ENCODE measurements around the gene PFKM. TPM values are rescaled to one million over a fixed set of nuclear protein-coding genes. Genes with fewer than 3 reads are reported as not detected.
A peak's percentile ranks its signal among the peaks of the same experiment; 100 is the strongest.

The PFKM gene
- total RNA-seq, 1 experiment from 2014 or later, result 92.4 TPM

DNA sequence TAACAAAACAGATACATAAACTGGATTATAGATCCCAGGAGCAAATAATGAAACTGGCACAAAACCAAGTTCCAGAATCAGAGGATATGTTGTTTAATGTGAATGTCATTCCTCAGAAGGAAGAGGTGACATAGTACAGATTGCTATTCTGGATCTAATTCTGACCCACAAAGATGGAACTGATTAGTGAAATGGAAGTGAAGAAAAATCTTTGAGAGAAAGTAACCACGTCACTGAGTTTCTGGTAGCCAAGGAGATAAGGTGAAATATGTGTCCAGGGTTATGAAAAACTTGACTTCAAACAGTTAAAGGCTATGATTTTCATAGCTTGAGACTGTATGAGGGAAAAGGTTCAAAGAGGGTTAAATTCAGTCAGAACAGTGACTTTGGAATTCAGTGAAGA lies 75.6 kb downstream of the PFKM start:
- H4K20me1 ChIP-seq (ENCODE audit: control insufficient read depth, insufficient read depth, insufficient read length), result no peaks in the 10 kb centered on the region
- no peaks in the 10 kb centered on the region; the same call in 1 of the 2 replicates for H3K27me3 ChIP-seq (ENCODE audit: insufficient read depth, low read length)
- Mint-ChIP-seq H3K9me3 (no peaks in the 10 kb centered on the region), H3K27me3 (ENCODE audit: low read depth) (peaks cover 73% of the 10 kb centered on the region), H3K4me1 (peaks cover 9 to 13% of the 10 kb centered on the region in 2 experiments; a peak in 3 of 4 replicates), H3K36me3 (ENCODE audit: insufficient read depth in 1 of 3, low read depth in 3 of 3) (no peaks in the 10 kb centered on the region), H3K27ac (no peak overlapping the region), H3K4me3 (no peak overlapping the region)
- H2BK5ac ChIP-seq (ENCODE audit: insufficient read length, low read length), result no peak overlapping the region
- no peak for DNase-seq
- no CpG with 5 or more reads among the region's 1 CpG for WGBS (ENCODE audit: extremely low coverage, insufficient read length, low lambda C conversion rate)
- no peak overlapping the region for H4K91ac ChIP-seq (ENCODE audit: insufficient read length, low read depth, low read length)
- H3K27ac ChIP-seq (ENCODE audit: insufficient read length, low read depth, low read length), result no peak overlapping the region
- H3K4me2 ChIP-seq (ENCODE audit: insufficient read depth, insufficient read length, low read length), result no peak overlapping the region
- H2BK20ac ChIP-seq (ENCODE audit: low read depth, low read length, poor library complexity, severe bottlenecking), result no peak overlapping the region
- TF ChIP-seq, protein P1, sequence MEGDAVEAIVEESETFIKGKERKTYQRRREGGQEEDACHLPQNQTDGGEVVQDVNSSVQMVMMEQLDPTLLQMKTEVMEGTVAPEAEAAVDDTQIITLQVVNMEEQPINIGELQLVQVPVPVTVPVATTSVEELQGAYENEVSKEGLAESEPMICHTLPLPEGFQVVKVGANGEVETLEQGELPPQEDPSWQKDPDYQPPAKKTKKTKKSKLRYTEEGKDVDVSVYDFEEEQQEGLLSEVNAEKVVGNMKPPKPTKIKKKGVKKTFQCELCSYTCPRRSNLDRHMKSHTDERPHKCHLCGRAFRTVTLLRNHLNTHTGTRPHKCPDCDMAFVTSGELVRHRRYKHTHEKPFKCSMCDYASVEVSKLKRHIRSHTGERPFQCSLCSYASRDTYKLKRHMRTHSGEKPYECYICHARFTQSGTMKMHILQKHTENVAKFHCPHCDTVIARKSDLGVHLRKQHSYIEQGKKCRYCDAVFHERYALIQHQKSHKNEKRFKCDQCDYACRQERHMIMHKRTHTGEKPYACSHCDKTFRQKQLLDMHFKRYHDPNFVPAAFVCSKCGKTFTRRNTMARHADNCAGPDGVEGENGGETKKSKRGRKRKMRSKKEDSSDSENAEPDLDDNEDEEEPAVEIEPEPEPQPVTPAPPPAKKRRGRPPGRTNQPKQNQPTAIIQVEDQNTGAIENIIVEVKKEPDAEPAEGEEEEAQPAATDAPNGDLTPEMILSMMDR (conservative IDR thresholded peaks at IDR 0.05), result no peak
- no peak overlapping the region for H2BK15ac ChIP-seq (ENCODE audit: low read depth, low read length)
- H3K9me3 ChIP-seq (ENCODE audit: control insufficient read depth, low read depth, low read length), result no peaks in the 10 kb centered on the region
- H2AFZ ChIP-seq (ENCODE audit: low read length), result no peak overlapping the region
- H3K9ac ChIP-seq (ENCODE audit: extremely low read depth, insufficient read length, low read length), result no peak overlapping the region
- H3K79me2 ChIP-seq (ENCODE audit: insufficient read depth, low read length), result no peaks in the 10 kb centered on the region
- H4K8ac ChIP-seq (replicated peaks; ENCODE audit: insufficient read length, low read depth, low read length), result no peak overlapping the region
- H2BK12ac ChIP-seq (ENCODE audit: insufficient read length, low read depth, low read length), result no peak overlapping the region
- no peak overlapping the region for H2BK120ac ChIP-seq (ENCODE audit: low read depth, low read length, poor library complexity, severe bottlenecking)
- H2AK5ac ChIP-seq (ENCODE audit: insufficient read length, low read length), result no peak overlapping the region
- H3K14ac ChIP-seq (ENCODE audit: insufficient read depth, low read length), result no peak overlapping the region
- peaks cover 7% of the 10 kb centered on the region for H3K23me2 ChIP-seq (ENCODE audit: insufficient read length, low read depth, low read length, poor library complexity, severe bottlenecking)
- H3K4me1 ChIP-seq (ENCODE audit: insufficient read depth, low read length), result no peaks in the 10 kb centered on the region
- H3K79me1 ChIP-seq (ENCODE audit: insufficient read depth, low read depth, low read length, poor library complexity, severe bottlenecking), result no peaks in the 10 kb centered on the region
- no peak overlapping the region for H3K56ac ChIP-seq (ENCODE audit: insufficient read length, low read depth, low read length)
- H4K5ac ChIP-seq (ENCODE audit: insufficient read length, low read depth, low read length), result no peak overlapping the region
- H3T11ph ChIP-seq (ENCODE audit: low read length), result no peak overlapping the region
- H3K23ac ChIP-seq (ENCODE audit: insufficient read length, low read depth, low read length), result no peak overlapping the region
- no peak overlapping the region for H3K4ac ChIP-seq (ENCODE audit: low read depth, low read length)
- H3K18ac ChIP-seq (ENCODE audit: insufficient read length, low read depth, low read length), result no peak overlapping the region

Small RNA genes within 50 kb of the gene (microRNA-seq; reads per million reads assigned to microRNA genes)
- gene MIR6505 (ENCODE audit: borderline microRNAs expressed), result 1.5 reads per million, percentile 13 among the genes with 10 or more reads in this experiment

Other genes starting within 250 kb of the PFKM start
- 0.61 and 0.70 TPM in 2 replicates for gene VDR, start 214.4 kb upstream of the PFKM start, total RNA-seq (2021)
- gene TMEM106C, start 155.8 kb upstream of the PFKM start, total RNA-seq (2021), result 40.4 and 43.7 TPM in 2 replicates
- 10.8 and 11.4 TPM in 2 replicates for gene COL2A1, start 114.9 kb upstream of the PFKM start, total RNA-seq (2021)
- gene SENP1, start 13.3 kb upstream of the PFKM start, total RNA-seq (2021), result 28.8 and 30.1 TPM in 2 replicates
- gene ASB8, start 38.2 kb downstream of the PFKM start, total RNA-seq (2021), result 8.9 and 10.9 TPM in 2 replicates
- 0.11 and 0.13 TPM in 2 replicates for gene CCDC184, start 64.3 kb downstream of the PFKM start, total RNA-seq (2021)
- not detected in 2 replicates for gene OR10AD1, start 83.9 kb downstream of the PFKM start, total RNA-seq (2021)
- 8.1 and 8.5 TPM in 2 replicates for gene ZNF641, start 231.6 kb downstream of the PFKM start, total RNA-seq (2021)